Nephron (organoid): ENCODE results near the gene SLC38A9.
A peak's percentile ranks its signal among the peaks of the same experiment; 100 is the strongest.

ENCODE experiments used
- H3K27ac Mint-ChIP-seq, 3 experiments: 2 replicates each; pipeline ENCODE4 v1.8.0; 2020; ENCODE audit warnings: mixed read lengths in 3 of 3, mild to moderate bottlenecking in 2 of 3, moderate library complexity in 1 of 3
- H3K27me3 Mint-ChIP-seq: 2 replicates; pipeline ENCODE4 v1.8.0; 2021; ENCODE audit warnings: low read depth, mild to moderate bottlenecking, moderate library complexity, mixed read lengths
- H3K36me3 Mint-ChIP-seq: 2 replicates; pipeline ENCODE4 v1.8.0; 2020; ENCODE audit warnings: low read depth, mixed read lengths
- H3K4me1 Mint-ChIP-seq: 2 replicates; pipeline ENCODE4 v1.8.0; 2020; ENCODE audit warnings: mixed read lengths
- H3K4me3 Mint-ChIP-seq, 3 experiments: 2 replicates each; pipeline ENCODE4 v1.8.0; 2020; ENCODE audit warnings: mild to moderate bottlenecking in 3 of 3, mixed read lengths in 3 of 3, moderate library complexity in 2 of 3
- H3K9me3 Mint-ChIP-seq: 2 replicates; pipeline ENCODE4 v1.8.0; 2020; ENCODE audit warnings: mixed read lengths
- TF ChIP-seq, protein P1 (sequence below), 3 experiments: fragments of 200-600 bp; sonication (generic); IDR thresholded peaks; one replicate each; pipeline ENCODE4 v1.5.0; 2021; ENCODE audit warnings: antibody characterized with exemption in 3 of 3; ENCODE audit not compliant: unreplicated experiment in 3 of 3

Gene SLC38A9

DNA sequence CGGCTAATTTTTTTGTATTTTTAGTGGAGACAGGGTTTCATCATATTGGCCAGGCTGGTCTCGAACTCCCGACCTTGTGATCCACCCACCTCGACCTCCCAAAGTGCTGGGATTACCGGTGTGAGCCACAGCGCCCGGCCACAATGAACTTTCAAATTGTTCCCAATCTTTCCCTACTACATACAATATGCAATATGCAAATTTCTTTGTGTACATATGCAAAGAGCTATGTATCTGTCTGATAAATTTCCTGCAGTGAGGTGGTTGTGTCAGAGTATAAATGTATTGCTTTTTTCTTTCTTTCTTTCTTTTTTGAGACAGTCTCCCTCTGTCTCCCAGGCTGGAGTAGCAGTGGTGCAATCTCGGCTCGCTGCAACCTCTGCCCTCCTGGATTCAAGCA is 128.5 kb downstream of the SLC38A9 start:
- TF ChIP-seq, protein P1, sequence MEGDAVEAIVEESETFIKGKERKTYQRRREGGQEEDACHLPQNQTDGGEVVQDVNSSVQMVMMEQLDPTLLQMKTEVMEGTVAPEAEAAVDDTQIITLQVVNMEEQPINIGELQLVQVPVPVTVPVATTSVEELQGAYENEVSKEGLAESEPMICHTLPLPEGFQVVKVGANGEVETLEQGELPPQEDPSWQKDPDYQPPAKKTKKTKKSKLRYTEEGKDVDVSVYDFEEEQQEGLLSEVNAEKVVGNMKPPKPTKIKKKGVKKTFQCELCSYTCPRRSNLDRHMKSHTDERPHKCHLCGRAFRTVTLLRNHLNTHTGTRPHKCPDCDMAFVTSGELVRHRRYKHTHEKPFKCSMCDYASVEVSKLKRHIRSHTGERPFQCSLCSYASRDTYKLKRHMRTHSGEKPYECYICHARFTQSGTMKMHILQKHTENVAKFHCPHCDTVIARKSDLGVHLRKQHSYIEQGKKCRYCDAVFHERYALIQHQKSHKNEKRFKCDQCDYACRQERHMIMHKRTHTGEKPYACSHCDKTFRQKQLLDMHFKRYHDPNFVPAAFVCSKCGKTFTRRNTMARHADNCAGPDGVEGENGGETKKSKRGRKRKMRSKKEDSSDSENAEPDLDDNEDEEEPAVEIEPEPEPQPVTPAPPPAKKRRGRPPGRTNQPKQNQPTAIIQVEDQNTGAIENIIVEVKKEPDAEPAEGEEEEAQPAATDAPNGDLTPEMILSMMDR (IDR thresholded peaks at IDR 0.05; ENCODE audit: unreplicated experiment in 3 of 3), result no peak
- H3K27me3 Mint-ChIP-seq, result no peaks in the 10 kb centered on the region
- H3K4me1 Mint-ChIP-seq, result peaks cover 33% of the 10 kb centered on the region
- H3K36me3 Mint-ChIP-seq, result no peaks in the 10 kb centered on the region
- H3K9me3 Mint-ChIP-seq, result no peaks in the 10 kb centered on the region
- H3K4me3 Mint-ChIP-seq, result no peak overlapping the region
- peak overlapping the region in 1 of 3 experiments; percentile 54 for H3K27ac Mint-ChIP-seq

- Mint-ChIP-seq H3K36me3 (no peaks in the 10 kb centered on the region), H3K27ac (peak overlapping the region in 2 of 3 experiments; percentile 54 to 63), H3K4me3 (no peak overlapping the region), H3K27me3 (no peaks in the 10 kb centered on the region), H3K9me3 (no peaks in the 10 kb centered on the region), H3K4me1 (peaks cover 44% of the 10 kb centered on the region)
- TF ChIP-seq, protein P1 (IDR thresholded peaks at IDR 0.05; ENCODE audit: unreplicated experiment in 3 of 3), result no peak
Observed at GRCh38 chr5:55582256-55582655, 129.9 kb downstream of the SLC38A9 start.

DNA sequence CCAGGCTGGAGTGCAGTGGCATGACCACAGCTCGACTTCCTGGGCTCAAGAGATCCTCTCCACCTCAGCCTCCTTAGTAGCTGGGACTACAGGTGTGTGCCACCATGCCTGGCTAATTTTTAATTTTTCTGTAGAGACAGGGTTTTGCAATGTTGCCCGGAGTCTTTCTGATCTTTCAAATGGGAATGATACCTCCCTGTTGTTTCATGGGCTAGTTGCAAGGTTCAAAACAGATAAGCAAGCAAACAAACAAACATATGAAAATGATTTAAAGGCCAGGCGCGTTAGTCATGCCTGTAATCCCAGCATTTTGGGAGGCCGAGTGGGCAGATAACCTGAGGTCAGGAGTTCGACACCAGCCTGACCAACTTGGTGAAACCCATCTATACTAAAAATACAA is 132.1 kb downstream of the SLC38A9 start:
- TF ChIP-seq, protein P1 (IDR thresholded peaks at IDR 0.05; ENCODE audit: unreplicated experiment in 3 of 3), result no peak
- H3K4me3 Mint-ChIP-seq, result no peak overlapping the region
- H3K36me3 Mint-ChIP-seq, result no peaks in the 10 kb centered on the region
- no peak overlapping the region for H3K27ac Mint-ChIP-seq
- H3K27me3 Mint-ChIP-seq, result no peaks in the 10 kb centered on the region
- no peaks in the 10 kb centered on the region for H3K9me3 Mint-ChIP-seq
- H3K4me1 Mint-ChIP-seq, result peaks cover 55% of the 10 kb centered on the region

GRCh38 chr5:55578771-55579170 is 133.4 kb downstream of the SLC38A9 start:
- Mint-ChIP-seq H3K27ac (peak overlapping the region in 2 of 3 experiments; percentile 87), H3K27me3 (no peaks in the 10 kb centered on the region), H3K9me3 (no peaks in the 10 kb centered on the region), H3K36me3 (no peaks in the 10 kb centered on the region), H3K4me3 (peak overlapping the region in 1 of 3 experiments; percentile 19), H3K4me1 (peaks cover 43% of the 10 kb centered on the region)
- TF ChIP-seq, protein P1 (IDR thresholded peaks at IDR 0.05; ENCODE audit: unreplicated experiment in 3 of 3), result no peak

DNA sequence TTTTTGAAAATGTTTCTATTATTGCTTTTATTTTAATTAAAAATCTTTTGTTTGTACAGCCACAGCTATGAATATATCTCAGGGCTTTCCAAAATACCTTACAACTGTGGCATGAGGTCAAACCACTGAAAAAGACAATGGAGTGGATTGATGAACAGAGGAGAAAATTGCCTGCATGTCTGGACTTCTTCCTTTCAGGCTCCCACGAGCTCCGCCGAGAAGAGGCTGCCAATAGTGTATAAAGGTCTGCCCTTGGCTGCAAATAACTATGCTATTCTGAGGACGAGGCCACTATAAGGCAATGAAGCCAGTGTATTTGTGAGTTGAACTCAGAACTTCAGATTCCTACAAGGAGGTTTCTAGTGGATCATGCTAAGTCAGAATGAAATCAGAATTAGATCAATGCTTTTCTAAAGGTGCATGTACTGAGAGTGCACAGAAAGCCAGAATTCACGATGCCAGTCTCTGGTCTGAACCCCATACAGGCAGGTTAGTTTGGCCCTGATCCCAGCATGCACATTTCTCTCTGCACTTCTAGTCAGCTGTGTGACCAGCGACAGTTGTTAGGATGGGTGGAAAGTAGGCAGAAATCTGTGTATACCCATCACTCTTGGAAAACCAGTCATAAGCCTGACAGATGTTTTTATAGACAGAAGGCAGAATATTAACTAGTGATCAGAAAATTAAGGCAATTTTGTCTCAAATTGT is 134.6 kb downstream of the SLC38A9 start:
- H3K27ac Mint-ChIP-seq, result peak overlapping the region; percentile 44 to 90 (median 87)
- H3K36me3 Mint-ChIP-seq, result no peaks in the 10 kb centered on the region
- no peak overlapping the region for H3K4me3 Mint-ChIP-seq
- TF ChIP-seq, protein P1 (IDR thresholded peaks at IDR 0.05; ENCODE audit: unreplicated experiment in 3 of 3), result no peak
- H3K27me3 Mint-ChIP-seq, result no peaks in the 10 kb centered on the region
- H3K4me1 Mint-ChIP-seq, result peaks cover 33% of the 10 kb centered on the region
- no peaks in the 10 kb centered on the region for H3K9me3 Mint-ChIP-seq

GRCh38 chr5:55576661-55577060 is 135.5 kb downstream of the SLC38A9 start:
- Mint-ChIP-seq H3K27me3 (no peaks in the 10 kb centered on the region), H3K36me3 (no peaks in the 10 kb centered on the region), H3K4me3 (peak overlapping the region in 1 of 3 experiments; percentile 2), H3K27ac (peak overlapping the region in 2 of 3 experiments; percentile 87 to 90), H3K9me3 (no peaks in the 10 kb centered on the region), H3K4me1 (peaks cover 34% of the 10 kb centered on the region)
- TF ChIP-seq, protein P1 (IDR thresholded peaks at IDR 0.05; ENCODE audit: unreplicated experiment in 3 of 3), result no peak
